Transverse colon (tissue), 4 donors: Measurements from ENCODE around the gene KLF1. TPM values are rescaled to one million over a fixed set of nuclear protein-coding genes. Genes with fewer than 3 reads are reported as not detected.
"Not testable (repeated sequence)": the region's sequence is repeated elsewhere in the genome, so short reads cannot be mapped to it uniquely, and the experiment has no call there.

Experiments
- DNase-seq: peaks from one replicate; pipeline ENCODE4 v3.0.0-alpha.2; 2019
- H3K27ac ChIP-seq, 4 donors: fragments of 200-600 bp; sonication (generic); 2 replicates each; pipeline ENCODE4 v1.5.1; 2016 to 2018; ENCODE audit warnings: inconsistent platforms in 4 of 4
- H3K27me3 ChIP-seq: fragments of 200-600 bp; sonication (generic); 2 replicates; pipeline ENCODE4 v1.5.1; 2017; ENCODE audit warnings: inconsistent platforms
- H3K36me3 ChIP-seq, 4 donors: fragments of 200-600 bp; sonication (generic); 2 replicates each; pipeline ENCODE4 v1.5.1; 2017 to 2019; ENCODE audit warnings: inconsistent platforms in 4 of 4
- H3K4me1 ChIP-seq, 4 donors: fragments of 200-600 bp; sonication (generic); 2 replicates each; pipeline ENCODE4 v1.5.1; 2017 to 2020; ENCODE audit warnings: inconsistent platforms in 4 of 4
- H3K4me3 ChIP-seq, 4 donors: fragments of 200-600 bp; sonication (generic); 1 replicate in 1 of 4; 2 replicates in 3 of 4; pipeline versions ENCODE4 v1.5.1 to v1.6.1; 2017 to 2019; ENCODE audit warnings: inconsistent platforms in 4 of 4
- H3K9me3 ChIP-seq, 2 donors: fragments of 200-600 bp; sonication (generic); 2 replicates each; pipeline ENCODE4 v1.5.1; 2017 to 2019; ENCODE audit warnings: inconsistent platforms in 2 of 2
- CTCF ChIP-seq, 5 experiments: fragments of 200-600 bp in 3 of 5; fragments of 450-650 bp in 2 of 5; sonication (generic) in 3 of 5; IDR thresholded peaks; 1 replicate in 2 of 5; 2 replicates in 3 of 5; pipeline ENCODE4 v1.5.1; 2016 to 2017; ENCODE audit warnings: antibody characterized with exemption in 5 of 5, inconsistent platforms in 3 of 5, mild to moderate bottlenecking in 2 of 5, moderate library complexity in 1 of 5
- EP300 ChIP-seq: sonication (generic); formaldehyde crosslinking; IDR thresholded peaks from one replicate; pipeline ENCODE4 v1.6.1; 2017; ENCODE audit warnings: antibody characterized with exemption, low read depth
- POLR2A ChIP-seq: fragments of 450-650 bp; IDR thresholded peaks from one replicate; pipeline ENCODE4 v1.6.1; 2016; ENCODE audit warnings: antibody characterized with exemption, mild to moderate bottlenecking, moderate library complexity
- POLR2AphosphoS5 ChIP-seq, 3 donors: sonication (generic); formaldehyde crosslinking; IDR thresholded peaks; one replicate each; pipeline ENCODE4 v1.6.1; 2016; ENCODE audit warnings: antibody characterized with exemption in 3 of 3
- WGBS, 2 donors: methylation state at CpG; one replicate each; pipeline ENCODE4 v1.1.5; 2018; ENCODE audit warnings: low coverage in 1 of 2; 5-methylcytosine and 5-hydroxymethylcytosine counted together
- in situ Hi-C, 4 donors: fragments of 200-750 bp; cut with MboI; loops; one replicate each; pipeline versions ENCODE4 v1.15.0 to v1.15.1; 2017; ENCODE audit warnings: low sequenced_read_pairs in 3 of 4, low pct_ligation_motif_present in 1 of 4, low pct_unique_long_range_greater_than_20kb in 1 of 4
- intact Hi-C: fragments of 100-400 bp; cut with DNase I; formaldehyde crosslinking; loops from one replicate; pipeline ENCODE4 v1.15.1; 2023; ENCODE audit warnings: low total_unique reads
- total RNA-seq, 4 donors: library from RNA; depleted of rRNA; stranded (reverse); fragments of >200 nt; gene quantifications; one replicate each; pipeline ENCODE4 v1.1.0, GENCODE V29; 2016

KLF1 gene
- total RNA-seq, 4 donors from 2014 or later: 0.32 TPM; not detected in 3

GRCh38 chr19:12890299-12890786 is 3.3 kb upstream of the KLF1 start:
- H3K9me3 ChIP-seq, DNase-seq, H3K36me3 ChIP-seq, in situ Hi-C loops, H3K27me3 ChIP-seq, intact Hi-C loops: not testable (repeated sequence)
- 28% methylated on average over 10 of the region's 10 CpGs; no CpG with 5 or more reads in 1 of the 2 donors for WGBS, 2 donors
- Histone ChIP-seq H3K4me1 (peaks cover 9 to 25% (median 23%) of the 10 kb centered on the region in 4 donors), H3K4me3 (peak overlapping the region in 1 of 4 donors; percentile 36), H3K27ac (peak overlapping the region; percentile 64 to 93 (median 81))
- TF ChIP-seq CTCF (IDR thresholded peaks at IDR 0.05): peak in 1 of 5 experiments; percentile 17

GRCh38 chr19:12888006-12888603 is 1.1 kb upstream of the KLF1 start:
- peaks cover 9 to 34% (median 32%) of the 10 kb centered on the region in 4 donors for H3K4me1 ChIP-seq
- no peak overlapping the region for H3K4me3 ChIP-seq
- 65% methylated on average over 5 of the region's 5 CpGs; no CpG with 5 or more reads in 1 of the 2 donors for WGBS, 2 donors
- DNase-seq: no peak
- intact Hi-C loops: loop anchor here (5.0 to 10.0 kb wide), 3 partner anchors 57 to 207 kb away; partner anchors contain the start of gene RAD23A
- peaks cover 13% of the 10 kb centered on the region for H3K27me3 ChIP-seq
- H3K27ac ChIP-seq: no peak overlapping the region
- no peak for TF ChIP-seq POLR2A
- TF ChIP-seq EP300: no peak
- no peak for TF ChIP-seq POLR2AphosphoS5 (IDR thresholded peaks at IDR 0.05)
- TF ChIP-seq CTCF (IDR thresholded peaks at IDR 0.05): no peak
- H3K36me3 ChIP-seq: no peaks in the 10 kb centered on the region
- in situ Hi-C loops: loop anchor here in 1 of 4 donors (5.0 kb wide), 1 partner anchor 74 kb away; no protein-coding TSS in a partner anchor
- no peaks in the 10 kb centered on the region for H3K9me3 ChIP-seq

GRCh38 chr19:12886651-12886968 is 391 bp downstream of the KLF1 start:
- intact Hi-C loops: loop anchor here (5.0 to 10.0 kb wide), 3 partner anchors 58 to 208 kb away; partner anchors contain the start of gene RAD23A
- H3K4me3 ChIP-seq: no peak overlapping the region
- TF ChIP-seq POLR2A (no peak), POLR2AphosphoS5 (IDR thresholded peaks at IDR 0.05) (no peak), CTCF (IDR thresholded peaks at IDR 0.05) (no peak)
- no peak overlapping the region for H3K27ac ChIP-seq
- DNase-seq: no peak
- peaks cover 13% of the 10 kb centered on the region for H3K27me3 ChIP-seq
- in situ Hi-C loops: loop anchor here in 1 of 4 donors (5.0 kb wide), 1 partner anchor 76 kb away; no protein-coding TSS in a partner anchor
- WGBS, 2 donors: 80 to 83% methylated on average over 3 to 5 of the region's 5 CpGs
- H3K9me3 ChIP-seq: no peaks in the 10 kb centered on the region
- no peaks in the 10 kb centered on the region for H3K36me3 ChIP-seq
- peaks cover 2 to 26% (median 24%) of the 10 kb centered on the region in 4 donors for H3K4me1 ChIP-seq

- Histone ChIP-seq H3K9me3 (no peaks in the 10 kb centered on the region), H3K36me3 (no peaks in the 10 kb centered on the region), H3K4me1 (peaks cover 0 to 23% (median 22%) of the 10 kb centered on the region in 4 donors), H3K27ac (peak overlapping the region; percentile 61 to 75 (median 72)), H3K4me3 (peak overlapping the region; percentile 28 to 57 (median 42)), H3K27me3 (peaks cover 13% of the 10 kb centered on the region)
- WGBS, 2 donors: 18 to 53% methylated on average over 4 to 19 of the region's 53 CpGs
- intact Hi-C loops (loop anchor here (5.0 to 10.0 kb wide), 3 partner anchors 59 to 209 kb away; partner anchors contain the start of gene RAD23A), in situ Hi-C loops (loop anchor here in 1 of 4 donors (5.0 kb wide), 1 partner anchor 76 kb away; no protein-coding TSS in a partner anchor)
- TF ChIP-seq EP300 (no peak), CTCF (IDR thresholded peaks at IDR 0.05) (no peak), POLR2A (no peak), POLR2AphosphoS5 (IDR thresholded peaks at IDR 0.05) (no peak)
- no peak for DNase-seq
These were observed 1.0 kb downstream of the KLF1 start for GRCh38 chr19:12885749-12886650.
